GM12865 (cell line): ENCODE results near the gene ACTR6.
A peak's percentile ranks its signal among the peaks of the same experiment; 100 is the strongest.
"Not testable (repeated sequence)": the region's sequence is repeated elsewhere in the genome, so short reads cannot be mapped to it uniquely, and the experiment has no call there.

ENCODE experiments used
- DNase-seq: peaks from one replicate; pipeline ENCODE4 v3.0.0; 2010; ENCODE audit warnings: low read depth
- H3K4me3 ChIP-seq: 2 replicates; pipeline ENCODE4 v1.5.1; 2011; ENCODE audit warnings: mild to moderate bottlenecking, low read depth, low read length, control low read depth
- TF ChIP-seq, protein P1 (sequence below): IDR thresholded peaks from 2 replicates; pipeline ENCODE4 v1.5.1; 2011; ENCODE audit warnings: low read length, control low read depth, low read depth, inconsistent platforms; ENCODE audit not compliant: insufficient read depth; ENCODE audit errors: missing control alignments

Gene ACTR6

DNA sequence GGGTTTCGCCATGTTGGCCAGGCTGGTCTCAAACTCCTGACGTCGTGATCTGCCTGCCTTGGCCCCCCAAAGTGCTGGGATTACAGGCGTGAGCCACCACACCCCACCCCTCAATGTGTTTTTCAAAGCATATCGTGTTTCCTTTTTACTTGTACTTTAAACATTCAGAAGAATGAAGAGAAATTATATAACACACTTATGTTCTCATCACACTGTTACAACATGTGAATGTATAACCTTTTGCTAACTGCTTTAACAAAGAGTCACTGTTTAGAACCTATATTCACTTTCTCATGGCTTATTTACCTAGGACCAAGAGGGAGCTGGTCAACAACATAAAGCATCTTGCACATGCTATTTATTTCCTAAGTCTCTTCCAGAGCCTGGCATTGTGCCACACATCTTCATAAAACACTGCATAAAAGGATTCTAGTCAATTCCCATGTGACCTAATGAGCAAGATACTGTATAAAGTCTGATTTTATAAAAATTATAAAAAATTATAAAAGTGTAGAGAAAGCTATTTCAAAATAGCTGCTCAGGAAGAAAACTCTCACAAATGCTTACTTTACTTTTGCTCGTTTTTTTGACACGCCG is 16.0 kb upstream of the ACTR6 start:
- TF ChIP-seq, protein P1, sequence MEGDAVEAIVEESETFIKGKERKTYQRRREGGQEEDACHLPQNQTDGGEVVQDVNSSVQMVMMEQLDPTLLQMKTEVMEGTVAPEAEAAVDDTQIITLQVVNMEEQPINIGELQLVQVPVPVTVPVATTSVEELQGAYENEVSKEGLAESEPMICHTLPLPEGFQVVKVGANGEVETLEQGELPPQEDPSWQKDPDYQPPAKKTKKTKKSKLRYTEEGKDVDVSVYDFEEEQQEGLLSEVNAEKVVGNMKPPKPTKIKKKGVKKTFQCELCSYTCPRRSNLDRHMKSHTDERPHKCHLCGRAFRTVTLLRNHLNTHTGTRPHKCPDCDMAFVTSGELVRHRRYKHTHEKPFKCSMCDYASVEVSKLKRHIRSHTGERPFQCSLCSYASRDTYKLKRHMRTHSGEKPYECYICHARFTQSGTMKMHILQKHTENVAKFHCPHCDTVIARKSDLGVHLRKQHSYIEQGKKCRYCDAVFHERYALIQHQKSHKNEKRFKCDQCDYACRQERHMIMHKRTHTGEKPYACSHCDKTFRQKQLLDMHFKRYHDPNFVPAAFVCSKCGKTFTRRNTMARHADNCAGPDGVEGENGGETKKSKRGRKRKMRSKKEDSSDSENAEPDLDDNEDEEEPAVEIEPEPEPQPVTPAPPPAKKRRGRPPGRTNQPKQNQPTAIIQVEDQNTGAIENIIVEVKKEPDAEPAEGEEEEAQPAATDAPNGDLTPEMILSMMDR: no peak
- no peak for DNase-seq
- H3K4me3 ChIP-seq: no peak overlapping the region

DNA sequence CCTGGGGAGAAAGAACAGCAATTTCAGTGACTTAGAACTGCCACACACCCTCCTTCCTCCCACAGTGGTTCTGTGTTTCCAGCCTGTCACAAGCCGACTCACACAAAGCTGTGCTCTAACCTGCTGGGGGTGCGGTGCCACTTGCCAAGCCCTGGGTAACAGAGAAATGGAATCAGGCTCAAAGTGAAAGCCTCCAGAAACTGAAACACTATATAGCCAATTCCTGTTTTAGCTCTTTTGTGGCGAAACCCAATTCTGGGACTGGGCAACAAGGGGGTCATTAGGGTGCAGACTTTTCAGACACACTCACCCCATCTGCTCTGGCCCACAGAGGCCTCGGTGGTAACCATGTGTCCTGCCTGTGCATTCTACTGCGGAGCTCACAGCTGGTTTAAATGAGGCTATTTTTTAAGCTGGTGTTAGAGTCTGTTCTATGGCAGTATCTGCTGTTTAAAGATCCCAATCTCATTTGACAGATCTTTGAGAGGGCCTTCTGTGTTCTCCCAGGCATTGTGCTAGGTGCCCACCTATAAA is 15.2 kb upstream of the ACTR6 start:
- TF ChIP-seq, protein P1: no peak
- DNase-seq: peak; percentile 86
- no peak overlapping the region for H3K4me3 ChIP-seq

DNA sequence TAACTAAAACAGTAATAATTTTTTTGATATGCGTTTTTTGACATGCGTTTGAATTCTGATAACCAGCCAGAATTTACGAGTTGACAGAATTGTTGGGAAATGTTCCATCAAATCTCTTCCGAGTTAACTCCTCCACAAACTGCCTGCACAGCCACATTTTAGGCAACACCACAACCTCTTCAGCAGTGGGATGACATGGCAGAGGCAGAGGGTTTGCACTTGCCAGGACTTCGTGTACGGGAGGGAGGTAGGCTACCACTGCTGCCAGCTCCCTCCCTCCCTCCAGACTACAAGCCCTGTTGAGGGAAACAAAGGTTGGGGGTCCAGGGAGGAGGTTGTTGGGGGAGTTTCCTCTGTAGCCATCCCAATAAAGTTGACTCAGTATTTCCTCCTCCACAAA is 14.5 kb upstream of the ACTR6 start:
- TF ChIP-seq, protein P1: no peak
- no peak for DNase-seq
- H3K4me3 ChIP-seq: no peak overlapping the region

DNA sequence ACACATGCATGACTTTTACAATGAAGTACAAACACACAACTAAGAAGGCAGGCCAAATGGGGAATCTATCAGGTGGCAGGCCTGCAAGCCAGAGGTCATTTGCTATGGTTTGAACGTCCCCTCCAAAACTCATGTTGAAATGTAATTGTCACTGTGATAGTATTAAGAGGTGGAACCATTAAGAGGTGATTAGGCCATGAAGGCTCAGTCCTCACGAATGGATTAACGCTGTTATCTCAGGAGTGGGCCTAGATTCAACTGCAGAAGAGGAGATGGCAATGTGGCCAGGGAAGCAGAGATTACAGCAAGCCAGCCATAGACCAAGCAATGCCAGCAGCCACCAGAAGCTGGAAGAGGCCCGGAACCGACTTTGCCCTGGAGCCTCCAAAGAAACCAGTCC is 13.5 kb upstream of the ACTR6 start:
- H3K4me3 ChIP-seq: no peak overlapping the region
- TF ChIP-seq, protein P1: no peak
- no peak for DNase-seq

GRCh38 chr12:100187857-100188519 is 12.6 kb upstream of the ACTR6 start:
- no peak overlapping the region for H3K4me3 ChIP-seq
- TF ChIP-seq, protein P1: no peak
- DNase-seq: no peak

DNA sequence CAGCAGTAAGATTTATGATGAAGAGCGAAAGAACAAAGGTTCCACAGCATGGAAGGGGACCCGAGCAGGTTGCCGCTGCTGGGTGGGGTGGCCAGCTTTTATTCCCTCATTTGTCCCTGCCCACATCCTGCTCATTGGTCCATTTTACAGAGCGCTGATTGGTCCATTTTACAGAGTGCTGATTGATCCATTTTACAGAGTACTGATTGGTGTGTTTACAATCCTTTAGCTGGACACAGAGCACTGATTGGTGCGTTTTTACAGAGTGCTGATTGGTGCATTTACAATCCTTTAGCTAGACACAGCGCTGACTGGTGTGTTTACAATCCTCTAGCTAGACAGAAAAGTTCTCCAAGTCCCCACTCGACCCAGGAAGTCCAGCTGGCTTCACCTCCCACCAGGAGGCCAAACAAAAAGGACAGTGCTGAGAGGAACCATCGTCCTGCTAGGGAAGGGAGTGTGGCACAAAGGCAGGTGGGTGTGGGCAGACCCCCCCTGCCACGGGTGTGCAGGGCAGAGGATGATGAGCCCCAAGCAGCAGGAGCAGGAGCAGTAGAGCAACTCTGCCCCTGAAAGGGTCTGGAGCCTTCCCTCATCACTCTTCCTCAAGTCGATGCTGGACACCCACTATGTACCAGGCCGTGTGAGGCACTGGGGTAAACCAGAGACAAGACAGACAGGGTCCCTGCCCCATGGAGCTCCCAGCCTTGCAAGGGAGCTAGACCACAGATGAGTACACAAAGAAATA is 11.6 kb upstream of the ACTR6 start:
- H3K4me3 ChIP-seq, DNase-seq: not testable (repeated sequence)

DNA sequence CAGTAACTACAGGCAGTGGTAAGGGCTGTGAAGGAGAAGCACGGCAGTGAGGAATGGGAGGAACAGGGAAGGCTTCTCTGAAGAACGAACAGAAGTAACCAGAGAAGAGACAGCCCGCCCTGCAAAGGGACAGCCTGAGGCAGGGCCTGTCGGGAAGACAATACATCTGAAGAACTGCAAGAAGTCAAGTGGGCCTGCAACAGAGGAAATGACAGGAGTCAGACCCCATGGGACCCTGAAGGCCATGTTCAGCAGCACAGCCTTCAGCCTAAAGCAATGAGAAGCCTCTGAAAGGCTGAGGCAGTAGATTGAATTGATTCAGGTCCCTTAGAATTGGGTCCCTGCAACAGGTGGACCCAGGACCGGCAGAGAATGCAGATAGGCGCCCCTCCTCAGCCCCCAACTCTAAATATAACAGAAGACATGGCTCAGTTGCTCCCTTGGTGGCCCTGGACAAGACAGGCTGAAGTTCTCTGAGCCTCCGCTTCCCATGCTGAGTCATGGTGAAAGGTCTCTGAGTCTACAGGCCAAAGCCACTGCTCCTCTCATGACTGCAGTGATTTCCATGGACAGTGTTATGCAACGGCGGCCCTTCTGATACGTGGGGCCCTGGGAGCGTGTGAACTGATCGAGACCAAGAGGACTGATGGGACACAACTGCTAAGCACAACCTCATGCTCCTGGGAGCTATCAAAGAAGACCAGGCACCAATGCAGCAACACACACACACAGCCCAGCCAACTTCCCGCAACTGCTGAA is 10.8 kb upstream of the ACTR6 start:
- DNase-seq: no peak
- H3K4me3 ChIP-seq: no peak overlapping the region
- TF ChIP-seq, protein P1: no peak
